ENCODE measurements around the gene HOXB1.

GRCh38 chr17:48498164-48498850 is 32.5 kb downstream of the HOXB1 start:
- TF ChIP-seq GATA3 (IDR thresholded peaks at IDR 0.05; ENCODE audit: low read depth, low read length) (no peak), GATA2 (IDR thresholded peaks at IDR 0.05; ENCODE audit: low read depth, low read length) (no peak)
